AG04450 (cell line): Measurements from ENCODE around the gene COG3. TPM values are rescaled to one million over a fixed set of nuclear protein-coding genes. Genes with fewer than 3 reads are reported as not detected.

Experiments
- CTCF ChIA-PET: fragments of 300-600, 350-600 bp; formaldehyde crosslinking; extraction: SDS; loops from one replicate; lab custom pipeline; 2022; ENCODE audit warnings: antibody characterized with exemption, inconsistent platforms; lab: Charles Lee
- POLR2A ChIA-PET: fragments of 350-600 bp; formaldehyde crosslinking; extraction: SDS; loops from one replicate; lab custom pipeline; 2021; ENCODE audit warnings: antibody characterized with exemption, inconsistent platforms; lab: Yijun Ruan, JAX
- DNase-seq: peaks from one replicate; pipeline ENCODE4 v3.0.0-alpha.2; 2011; ENCODE audit warnings: low read depth, low spot score
- H3K27ac ChIP-seq: one replicate; pipeline ENCODE4 v1.5.1; 2012; ENCODE audit warnings: low read depth, low read length, control low read depth
- H3K27me3 ChIP-seq: one replicate; pipeline ENCODE4 v1.6.0; 2012; ENCODE audit warnings: low read length; ENCODE audit not compliant: control insufficient read depth, insufficient read depth
- H3K4me3 ChIP-seq: 2 replicates; pipeline ENCODE4 v1.5.1; 2011; ENCODE audit warnings: mild to moderate bottlenecking, low read depth, low read length, control low read depth
- H3K9me3 ChIP-seq: 2 replicates; pipeline ENCODE4 v1.5.1; 2012; ENCODE audit warnings: low read length; ENCODE audit not compliant: control insufficient read depth, insufficient read depth
- CTCF ChIP-seq: IDR thresholded peaks from 2 replicates; pipeline ENCODE4 v1.5.1; 2011; ENCODE audit warnings: low read depth, low read length, control low read depth, inconsistent platforms
- polyA plus RNA-seq: library from polyadenylated mRNA; depleted of rRNA; stranded (reverse); fragments of >200 nt; gene quantifications from 2 replicates; pipeline ENCODE4 v1.2.3, GENCODE V29; 2011

The COG3 gene
- polyA plus RNA-seq, 1 experiment, result 36.3 TPM

- Histone ChIP-seq H3K9me3 (no peaks in the 10 kb centered on the region), H3K27ac (no peak overlapping the region), H3K27me3 (no peaks in the 10 kb centered on the region), H3K4me3 (no peak overlapping the region)
- no peak for DNase-seq
- ChIA-PET POLR2A (interaction anchor here (0.7 to 1.1 kb wide), 2 partner anchors 98 to 273 kb away, joined by 3 to 4 read pairs; no protein-coding TSS in a partner anchor), CTCF (interaction anchor here (0.6 to 1.6 kb wide), 2 partner anchors 69 to 153 kb away, joined by 3 read pairs; no protein-coding TSS in a partner anchor)
- no peak for TF ChIP-seq CTCF
Observed at GRCh38 chr13:45439781-45440462, 24.8 kb upstream of the COG3 start.

DNA sequence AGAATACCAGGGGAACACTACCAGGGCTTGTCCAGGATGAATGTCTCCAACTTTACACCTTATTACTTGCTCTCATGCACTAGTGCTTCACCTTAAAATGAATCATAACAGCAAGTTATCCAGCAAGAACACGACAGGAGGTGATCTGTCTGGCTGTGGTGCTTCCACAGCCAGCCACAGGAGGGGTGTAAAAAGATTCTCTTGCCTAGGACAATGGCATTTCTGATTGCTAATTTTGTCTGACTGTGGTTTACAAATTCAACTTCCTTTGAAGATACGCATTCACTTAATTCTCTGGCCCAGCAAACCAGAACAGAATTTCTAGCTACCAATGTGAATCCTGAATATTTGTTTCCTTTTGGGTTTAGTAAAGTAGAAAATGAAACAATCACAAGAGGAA is 23.1 kb upstream of the COG3 start:
- ChIA-PET POLR2A (no interaction called here), CTCF (no interaction called here)
- peak; percentile 17 for TF ChIP-seq CTCF

DNA sequence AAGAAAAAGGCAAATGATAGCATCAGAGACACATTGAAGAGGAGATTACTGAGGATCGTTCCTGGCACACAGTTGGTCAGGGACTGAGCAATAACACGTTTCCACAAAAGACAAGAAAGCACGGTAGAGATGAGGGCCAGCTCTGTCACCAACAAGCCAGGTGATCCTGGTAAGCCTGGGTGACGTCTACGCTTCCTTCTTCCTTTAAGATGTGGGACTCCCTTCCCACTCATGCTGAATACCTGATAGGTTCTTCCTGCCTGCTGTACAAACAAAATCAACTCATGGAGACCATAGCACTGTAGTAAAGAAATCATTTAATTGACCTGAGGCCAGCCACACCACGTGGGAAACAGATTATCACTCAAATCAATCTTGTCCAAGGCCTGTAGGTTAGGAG is 19.7 kb upstream of the COG3 start:
- Histone ChIP-seq H3K27ac (no peak overlapping the region), H3K4me3 (no peak overlapping the region), H3K27me3 (peaks cover 5% of the 10 kb centered on the region), H3K9me3 (no peaks in the 10 kb centered on the region)
- CTCF ChIA-PET, result no interaction called here
- POLR2A ChIA-PET, result no interaction called here
- no peak for DNase-seq
- TF ChIP-seq CTCF, result no peak

More for the DNA sequence above, 23.1 kb upstream of the COG3 start:
- no peaks in the 10 kb centered on the region for H3K9me3 ChIP-seq
- DNase-seq, result no peak
- no peak overlapping the region for H3K4me3 ChIP-seq
- H3K27me3 ChIP-seq, result no peaks in the 10 kb centered on the region
- H3K27ac ChIP-seq, result no peak overlapping the region

- no peak overlapping the region for H3K4me3 ChIP-seq
- no peaks in the 10 kb centered on the region for H3K9me3 ChIP-seq
- CTCF ChIA-PET, result no interaction called here
- TF ChIP-seq CTCF, result no peak
- POLR2A ChIA-PET, result no interaction called here
- peaks cover 5% of the 10 kb centered on the region for H3K27me3 ChIP-seq
- no peak overlapping the region for H3K27ac ChIP-seq
- DNase-seq, result no peak
Observed at GRCh38 chr13:45446181-45446580, 18.6 kb upstream of the COG3 start.

- CTCF ChIA-PET, result interaction anchor here (1.3 kb wide), 1 partner anchor 400 kb away, joined by 3 read pairs; no protein-coding TSS in a partner anchor
- H3K27ac ChIP-seq, result no peak overlapping the region
- POLR2A ChIA-PET, result no interaction called here
- peaks cover 5% of the 10 kb centered on the region for H3K27me3 ChIP-seq
- DNase-seq, result no peak
- no peak overlapping the region for H3K4me3 ChIP-seq
- no peak for TF ChIP-seq CTCF
- H3K9me3 ChIP-seq, result no peaks in the 10 kb centered on the region
Observed at GRCh38 chr13:45447050-45447661, 17.6 kb upstream of the COG3 start.
